Left ventricle myocardium inferior (tissue), 1 donor: Measurements from ENCODE around the gene ZNF532. TPM values are rescaled to one million over a fixed set of nuclear protein-coding genes. Genes with fewer than 3 reads are reported as not detected.
"Not testable (repeated sequence)": the region's sequence is repeated elsewhere in the genome, so short reads cannot be mapped to it uniquely, and the experiment has no call there.

Experiments
- DNase-seq: peaks from one replicate; pipeline ENCODE4 v3.0.0-alpha.2; 2020
- H3K27ac ChIP-seq: fragments of 200-600 bp; replicated peaks from 2 replicates; pipeline ENCODE4 v1.8.0; 2021
- H3K27me3 ChIP-seq: fragments of 200-600 bp; 2 replicates; pipeline ENCODE4 v1.8.0; 2021; ENCODE audit warnings: low read depth
- H3K36me3 ChIP-seq: fragments of 200-600 bp; 2 replicates; pipeline ENCODE4 v1.8.0; 2021
- H3K4me1 ChIP-seq: fragments of 200-600 bp; 2 replicates; pipeline ENCODE4 v1.8.0; 2021
- H3K4me3 ChIP-seq: fragments of 200-600 bp; 2 replicates; pipeline ENCODE4 v1.8.0; 2021; ENCODE audit warnings: mild to moderate bottlenecking, moderate library complexity
- H3K9me3 ChIP-seq: fragments of 200-600 bp; replicated peaks from 2 replicates; pipeline ENCODE4 v1.8.0; 2021
- CTCF ChIP-seq: fragments of 200-600 bp; IDR thresholded peaks from 2 replicates; pipeline ENCODE4 v1.8.0; 2021; ENCODE audit warnings: antibody characterized with exemption, mild to moderate bottlenecking, borderline replicate concordance
- intact Hi-C: fragments of 100-400 bp; cut with micrococcal nuclease; formaldehyde crosslinking; loops from one replicate; pipeline ENCODE4 v1.11.0; 2022
- total RNA-seq: library from RNA; stranded (reverse); fragmentation: NEBNext Ultra II Directional; extraction: Animal tissue kit (Norgen Biotek cat#: 25700); gene quantifications from one replicate; pipeline ENCODE4 v1.2.1, GENCODE V29; 2021
- donor health status: DM: no; HTN: yes; CAD: no; lungs with severe emphysema.

Gene ZNF532
- total RNA-seq, 1 donor from 2014 or later = 59.3 TPM

GRCh38 chr18:58911241-58911640, 46.6 kb downstream of the ZNF532 start:
- intact Hi-C loops = no loop called here
- Histone ChIP-seq H3K36me3 (peaks cover 7% of the 10 kb centered on the region), H3K27me3 (no peaks in the 10 kb centered on the region), H3K27ac (peak overlapping the region; percentile 84), H3K9me3 (no peaks in the 10 kb centered on the region), H3K4me3 (peak overlapping the region; percentile 42), H3K4me1 (peaks cover 87% of the 10 kb centered on the region)
- TF ChIP-seq CTCF = no peak
- DNase-seq = no peak

- H3K4me3 ChIP-seq = peak overlapping the region; percentile 42
- peak; percentile 26 for DNase-seq
- no peak for TF ChIP-seq CTCF
- peaks cover 11% of the 10 kb centered on the region for H3K36me3 ChIP-seq
- intact Hi-C loops = no loop called here
- peaks cover 87% of the 10 kb centered on the region for H3K4me1 ChIP-seq
- peak overlapping the region; percentile 84 for H3K27ac ChIP-seq
- no peaks in the 10 kb centered on the region for H3K9me3 ChIP-seq
- H3K27me3 ChIP-seq = no peaks in the 10 kb centered on the region
Observed at GRCh38 chr18:58911766-58912165, 47.1 kb downstream of the ZNF532 start.

DNA sequence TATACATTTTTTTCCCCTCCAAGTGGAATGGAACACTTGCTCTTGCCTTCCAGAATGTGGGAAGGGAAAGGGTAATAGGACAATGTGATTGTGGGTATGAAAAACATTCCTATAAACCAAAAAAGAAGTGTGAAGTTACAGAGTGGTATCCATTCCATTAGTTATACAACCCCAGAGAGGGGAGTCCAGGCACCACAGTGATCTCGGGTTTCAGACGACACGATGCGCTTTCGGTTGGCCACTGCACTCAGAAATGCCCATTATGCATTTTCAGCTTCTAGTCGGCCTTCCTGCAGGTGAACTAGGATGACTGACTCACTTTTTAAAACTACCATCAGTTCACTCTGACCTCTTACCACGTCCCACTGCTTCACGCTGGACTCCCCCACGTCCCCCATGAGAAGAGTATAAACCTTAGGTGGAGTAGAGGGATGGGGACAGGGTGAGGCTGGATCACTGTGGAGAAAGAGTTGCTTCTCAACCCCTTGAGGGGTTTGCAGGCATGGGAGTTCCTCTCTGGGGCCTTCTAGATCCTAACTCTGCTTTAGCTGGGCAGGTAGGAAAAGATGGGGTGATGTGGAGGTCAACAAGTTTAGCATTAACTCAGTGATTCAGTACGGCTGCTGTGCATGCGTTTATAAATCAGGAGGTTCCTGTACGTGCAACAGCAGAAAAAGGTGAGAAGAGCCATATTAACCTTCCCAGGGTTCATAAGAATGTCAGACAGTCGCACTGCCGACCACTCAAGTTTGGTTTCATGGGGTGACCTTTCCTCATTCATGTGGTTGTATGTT, 50.5 kb downstream of the ZNF532 start:
- Histone ChIP-seq H3K4me1 (peaks cover 59% of the 10 kb centered on the region), H3K27me3 (no peaks in the 10 kb centered on the region), H3K4me3 (no peak overlapping the region), H3K27ac (peak overlapping the region; percentile 84), H3K9me3 (no peaks in the 10 kb centered on the region), H3K36me3 (peaks cover 43% of the 10 kb centered on the region)
- TF ChIP-seq CTCF = no peak
- no peak for DNase-seq
- intact Hi-C loops = no loop called here

DNA sequence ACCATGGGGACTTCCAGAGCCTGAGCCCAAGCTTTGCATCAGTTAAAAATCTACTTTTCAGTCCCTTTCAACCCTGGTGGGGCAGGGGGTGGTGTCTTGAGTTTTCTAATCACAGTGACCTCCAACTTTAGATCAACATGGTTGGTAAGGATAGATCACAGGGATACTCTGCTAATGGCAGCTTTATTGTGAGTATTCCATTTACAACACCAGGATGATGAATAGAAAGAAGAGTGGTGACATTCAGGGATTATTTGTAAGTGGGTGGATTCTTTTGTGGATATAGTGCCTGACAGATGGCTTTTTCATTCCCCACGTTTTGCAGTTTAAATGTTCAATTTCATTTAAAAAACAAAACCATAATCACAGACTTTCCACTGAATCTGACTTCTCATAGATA, 51.3 kb downstream of the ZNF532 start:
- no peak for DNase-seq
- Histone ChIP-seq H3K36me3 (peaks cover 45% of the 10 kb centered on the region), H3K27ac (peak overlapping the region; percentile 84), H3K4me1 (peaks cover 51% of the 10 kb centered on the region), H3K27me3 (no peaks in the 10 kb centered on the region), H3K9me3 (no peaks in the 10 kb centered on the region), H3K4me3 (no peak overlapping the region)
- intact Hi-C loops = no loop called here
- no peak for TF ChIP-seq CTCF

DNA sequence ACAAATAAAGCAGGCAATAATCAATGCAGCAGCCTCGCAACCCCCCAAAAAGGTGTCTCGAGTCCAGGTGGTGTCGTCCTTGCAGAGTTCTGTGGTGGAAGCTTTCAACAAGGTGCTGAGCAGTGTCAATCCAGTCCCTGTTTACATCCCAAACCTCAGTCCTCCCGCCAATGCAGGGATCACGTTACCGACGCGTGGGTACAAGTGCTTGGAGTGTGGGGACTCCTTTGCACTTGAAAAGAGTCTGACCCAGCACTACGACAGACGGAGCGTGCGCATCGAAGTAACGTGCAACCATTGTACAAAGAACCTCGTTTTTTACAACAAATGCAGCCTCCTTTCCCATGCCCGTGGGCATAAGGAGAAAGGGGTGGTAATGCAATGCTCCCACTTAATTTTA, 55.3 kb downstream of the ZNF532 start:
- H3K27me3 ChIP-seq, intact Hi-C loops, H3K27ac ChIP-seq, H3K4me3 ChIP-seq, H3K9me3 ChIP-seq, DNase-seq: not testable (repeated sequence)
- Histone ChIP-seq H3K4me1 (peaks cover 16% of the 10 kb centered on the region), H3K36me3 (peaks cover 67% of the 10 kb centered on the region)

- H3K36me3 ChIP-seq = peaks cover 48% of the 10 kb centered on the region
Observed at GRCh38 chr18:58922995-58923394, 58.3 kb downstream of the ZNF532 start.

More at GRCh38 chr18:58922995-58923394, 58.3 kb downstream of the ZNF532 start:
- no peak for DNase-seq
- TF ChIP-seq CTCF = no peak
- H3K4me3 ChIP-seq = no peak overlapping the region
- H3K4me1 ChIP-seq = peaks cover 19% of the 10 kb centered on the region
- H3K9me3 ChIP-seq = peaks cover 13% of the 10 kb centered on the region
- no peaks in the 10 kb centered on the region for H3K27me3 ChIP-seq
- no peak overlapping the region for H3K27ac ChIP-seq
- intact Hi-C loops = no loop called here
